GM18507 (cell line): ENCODE measurements around the gene DHRS7.

Experiments
- DNase-seq: peaks from one replicate; pipeline ENCODE4 v3.0.0; 2011; ENCODE audit warnings: low read depth; ENCODE audit not compliant: insufficient read length; ENCODE audit errors: extremely low spot score
- FAIRE-seq: peaks from 2 replicates; lab custom pipeline; 2011; peaks lifted over from hg19 to GRCh38; lab: Jason Lieb, UNC

The DHRS7 gene

GRCh38 chr14:60188115-60188514, 22.9 kb upstream of the DHRS7 start:
- FAIRE-seq (peak; percentile 71), DNase-seq (no peak)

DNA sequence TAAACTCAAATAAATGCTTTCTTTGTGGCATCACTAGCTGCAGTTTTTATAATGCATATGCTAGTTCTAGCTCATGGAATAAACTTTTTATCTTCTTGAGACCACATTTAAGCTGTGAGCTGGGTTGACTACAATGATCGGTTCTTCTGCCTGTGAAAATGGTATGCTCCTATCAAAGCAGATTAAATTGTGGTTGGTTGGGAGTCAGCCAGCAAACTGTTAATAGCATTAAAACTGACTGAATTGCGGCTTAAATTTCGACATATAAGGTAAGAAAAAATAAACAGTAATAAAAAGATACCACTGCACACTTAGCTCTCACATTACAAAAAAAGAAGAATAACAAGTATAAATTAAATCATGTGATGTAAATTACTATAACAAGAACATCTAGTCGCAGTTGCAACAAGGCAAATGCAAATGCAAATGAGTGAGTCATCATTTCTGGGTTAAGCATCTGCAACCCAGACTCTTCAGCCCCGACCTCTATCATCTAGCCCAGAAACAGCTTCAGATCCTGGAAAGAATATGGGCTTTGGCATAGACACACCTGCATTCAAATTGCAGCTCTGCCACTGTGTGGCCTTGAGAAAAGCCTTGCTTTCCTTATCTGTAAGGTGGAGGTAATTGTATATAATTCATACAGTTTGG, 19.8 kb upstream of the DHRS7 start:
- no peak for FAIRE-seq
- no peak for DNase-seq

DNA sequence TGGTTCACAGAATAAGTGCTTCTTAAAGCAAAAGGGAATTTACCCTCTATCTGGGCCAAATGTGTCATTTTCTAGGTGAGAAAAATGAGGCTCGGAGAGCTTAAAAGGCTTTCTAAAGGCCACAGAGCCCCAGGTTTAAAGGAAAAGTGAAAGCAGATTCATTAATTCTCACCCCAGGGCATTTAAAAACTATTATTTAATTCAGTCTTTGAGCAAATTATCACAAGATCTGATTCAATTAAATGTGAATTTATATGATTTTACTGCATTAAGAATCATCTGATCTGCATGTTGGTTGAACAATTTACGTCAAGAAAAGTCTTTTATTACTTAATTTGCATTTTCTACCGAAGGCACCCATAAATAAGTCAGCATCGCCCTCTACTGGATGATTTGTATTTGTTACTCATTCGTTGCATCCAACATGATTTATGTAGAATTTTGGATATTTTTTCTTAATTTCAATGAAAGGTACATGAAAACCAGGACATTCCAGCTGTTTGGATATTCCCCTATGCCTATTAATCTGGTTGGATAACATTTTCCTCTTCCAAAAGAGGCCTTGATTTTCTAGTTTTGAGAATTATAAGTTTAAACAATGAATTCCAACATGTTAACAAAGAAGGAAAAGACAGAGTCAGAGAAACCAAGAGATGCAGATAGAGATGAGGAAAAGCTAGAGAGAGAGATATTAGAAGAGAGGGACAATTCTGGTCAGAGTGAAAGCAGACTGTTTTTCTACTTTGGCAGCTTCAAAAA, 19.1 kb upstream of the DHRS7 start:
- DNase-seq, result no peak
- peak; percentile 88 for FAIRE-seq

- DNase-seq (no peak), FAIRE-seq (no peak)
These were observed 18.5 kb upstream of the DHRS7 start for GRCh38 chr14:60183741-60184140.

DNA sequence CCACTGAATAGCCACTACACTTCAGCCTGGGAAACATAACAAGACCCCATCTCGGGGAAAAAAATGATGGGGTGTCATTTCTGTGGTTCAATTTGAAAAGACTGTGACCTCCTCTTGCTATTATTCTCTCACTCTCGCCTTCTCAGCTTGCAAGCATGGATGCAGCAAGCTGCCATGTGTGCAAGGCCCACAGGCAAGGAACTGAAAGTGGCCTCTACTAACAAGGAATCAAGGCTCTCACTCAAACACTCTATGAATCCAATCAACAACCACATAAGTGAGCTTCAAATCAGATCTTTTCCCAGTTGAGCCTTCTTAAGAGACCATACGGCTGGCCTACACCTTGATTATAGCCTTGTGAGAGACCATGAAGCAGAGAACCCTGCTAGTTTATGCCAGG, 17.9 kb upstream of the DHRS7 start:
- DNase-seq (no peak), FAIRE-seq (peak; percentile 75)

- no peak for FAIRE-seq
- no peak for DNase-seq
These were observed 14.3 kb upstream of the DHRS7 start for GRCh38 chr14:60179431-60179869.

GRCh38 chr14:60178820-60179219, 13.6 kb upstream of the DHRS7 start:
- FAIRE-seq, result no peak
- no peak for DNase-seq

DNA sequence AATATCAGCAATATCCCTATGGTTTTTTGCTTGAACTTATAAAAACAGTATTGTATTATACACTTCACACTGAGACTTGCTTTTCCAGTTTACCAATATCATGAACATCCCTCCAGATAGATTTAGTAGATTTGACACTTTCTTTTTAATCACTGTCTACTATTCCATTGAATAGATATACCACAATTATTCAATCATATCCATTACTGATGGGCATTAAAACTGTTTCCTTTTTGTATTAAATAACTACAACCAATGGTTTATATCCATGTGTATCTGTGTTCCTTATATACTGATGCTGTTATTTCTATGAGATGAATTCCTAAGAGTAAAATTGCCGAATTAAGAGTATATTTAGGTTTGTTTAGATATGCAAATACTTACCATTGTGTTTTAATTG, 13.0 kb upstream of the DHRS7 start:
- FAIRE-seq (no peak), DNase-seq (no peak)

DNA sequence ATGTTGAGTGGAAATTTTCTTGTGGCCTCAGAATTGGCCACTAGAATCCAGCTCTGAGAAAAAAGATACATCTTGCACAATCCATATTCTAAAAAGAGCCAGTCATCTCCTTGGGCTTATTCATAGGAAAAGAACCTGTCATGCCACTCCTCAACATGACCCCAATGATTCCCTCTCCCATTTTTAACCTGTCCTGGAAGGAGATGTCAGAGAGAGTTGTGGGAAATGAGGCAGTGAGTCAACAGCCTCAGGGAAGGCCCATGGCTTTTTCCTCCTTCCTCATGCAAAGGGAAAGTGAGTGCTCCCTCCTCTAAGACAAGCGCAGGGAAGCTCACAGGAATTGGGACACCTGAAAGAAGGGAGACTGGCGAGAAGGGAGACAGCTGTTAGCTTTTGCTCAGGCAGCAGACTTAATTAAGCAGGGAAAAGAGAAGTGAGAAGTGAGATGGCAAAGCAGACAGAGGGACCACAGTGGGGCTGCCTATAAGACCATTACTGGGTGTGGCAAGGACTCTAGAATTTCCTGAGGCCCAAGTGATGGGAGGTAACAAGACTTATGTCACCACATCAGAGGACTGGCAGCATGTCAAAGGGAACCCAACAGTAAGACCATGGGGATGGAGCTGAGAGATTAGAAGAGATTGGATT, 10.2 kb upstream of the DHRS7 start:
- FAIRE-seq (no peak), DNase-seq (no peak)

- DNase-seq (no peak), FAIRE-seq (no peak)
These were observed 9.4 kb upstream of the DHRS7 start for GRCh38 chr14:60174352-60175254.

DNA sequence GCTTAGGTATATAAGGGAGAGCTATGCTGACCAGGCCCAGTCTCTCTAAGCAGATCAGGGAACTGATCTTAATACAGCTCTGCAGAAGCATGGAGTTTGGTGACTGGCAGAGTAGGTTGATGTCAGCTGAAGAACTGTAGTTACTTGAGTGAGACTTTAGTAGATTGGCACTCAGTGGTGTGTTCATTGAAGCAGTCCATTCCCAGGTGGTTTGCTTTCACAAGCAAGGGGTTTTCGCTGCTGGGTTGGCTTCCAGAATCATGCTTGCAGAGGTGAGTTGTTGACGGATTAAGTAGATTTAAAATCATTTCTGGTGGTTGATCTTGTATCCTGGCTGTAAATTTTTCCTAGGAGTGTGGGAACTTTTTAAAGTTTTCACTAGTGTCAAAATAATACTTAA, 6.5 kb upstream of the DHRS7 start:
- FAIRE-seq (no peak), DNase-seq (no peak)

DNA sequence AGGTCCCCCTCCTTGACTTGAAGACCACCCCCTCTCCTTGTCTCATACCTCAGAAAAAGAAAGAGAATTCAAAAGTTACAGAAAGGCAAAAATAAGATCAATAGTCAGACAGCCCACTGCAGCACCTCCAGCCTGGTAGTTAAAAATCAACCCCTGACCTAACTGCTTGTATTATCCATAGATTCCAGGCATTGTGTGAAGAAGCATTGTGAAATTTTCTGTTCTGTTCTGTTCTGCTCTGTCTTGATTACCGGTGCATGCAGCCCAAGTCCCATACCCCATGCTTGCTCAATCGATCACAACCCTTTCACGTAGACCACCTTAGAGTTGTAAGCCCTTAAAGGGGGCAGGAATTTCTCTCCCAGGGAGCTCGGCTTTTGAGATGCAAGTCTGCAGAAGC, 5.8 kb upstream of the DHRS7 start:
- no peak for DNase-seq
- no peak for FAIRE-seq

GRCh38 chr14:60169722-60170121, 4.5 kb upstream of the DHRS7 start:
- DNase-seq (no peak), FAIRE-seq (no peak)

DNA sequence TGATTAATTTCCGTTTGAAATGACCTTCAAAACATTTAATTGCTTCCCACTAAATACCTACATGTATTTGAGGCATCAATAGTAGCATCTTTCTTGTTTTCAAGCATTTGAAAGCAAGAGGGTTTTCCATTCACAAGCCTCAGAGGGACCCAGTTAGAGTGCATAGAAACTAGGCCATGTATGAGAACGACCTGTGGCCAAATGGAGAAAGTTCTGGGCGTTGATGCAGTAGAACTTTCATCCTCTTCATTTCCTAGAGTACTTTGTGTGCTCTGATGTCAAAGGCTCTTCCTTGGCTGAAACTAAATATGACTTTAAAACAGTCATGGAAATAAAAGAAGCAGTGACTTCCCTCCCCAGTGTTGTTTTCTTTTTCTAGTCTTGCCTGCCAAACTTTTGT, 944 bp upstream of the DHRS7 start:
- peak; percentile 47 for FAIRE-seq

GRCh38 chr14:60165547-60165876, 314 bp upstream of the DHRS7 start:
- DNase-seq (no peak), FAIRE-seq (no peak)

More for the DNA sequence above, 944 bp upstream of the DHRS7 start:
- no peak for DNase-seq

DNA sequence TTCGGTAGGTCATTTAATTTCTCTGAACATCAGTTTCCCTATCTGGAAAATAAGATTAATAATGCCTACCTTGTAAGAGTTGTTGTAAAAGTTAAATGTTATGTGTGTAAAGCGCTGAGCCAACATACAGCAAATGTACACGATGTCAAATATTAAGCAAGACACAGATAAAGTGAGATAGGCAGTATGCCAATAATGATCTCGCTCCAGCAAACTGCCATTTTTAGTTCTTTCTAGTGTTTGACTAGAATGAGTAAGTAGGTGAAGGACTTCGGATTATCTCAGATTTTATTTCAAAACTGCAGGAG, 840 bp downstream of the DHRS7 start:
- FAIRE-seq (no peak), DNase-seq (no peak)

DNA sequence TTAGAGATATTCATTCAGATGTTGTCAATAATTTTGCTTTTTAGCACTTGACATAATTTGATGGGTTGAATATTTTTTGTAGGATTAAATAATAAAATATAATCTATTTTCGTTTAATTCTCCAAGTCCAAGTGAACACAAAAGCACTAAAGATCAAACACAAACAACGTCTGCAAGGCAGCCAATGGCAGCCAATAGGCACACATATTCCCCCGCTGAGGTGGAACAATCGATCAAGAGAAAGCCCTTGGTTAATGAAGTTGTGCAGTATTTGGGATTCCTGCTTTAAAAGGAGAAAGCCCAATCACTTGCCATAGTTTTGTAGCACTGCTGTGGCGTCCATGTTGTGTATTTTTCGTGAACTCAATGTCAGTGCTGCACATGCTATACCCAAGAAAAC, 1.5 kb downstream of the DHRS7 start:
- no peak for DNase-seq
- FAIRE-seq, result no peak

DNA sequence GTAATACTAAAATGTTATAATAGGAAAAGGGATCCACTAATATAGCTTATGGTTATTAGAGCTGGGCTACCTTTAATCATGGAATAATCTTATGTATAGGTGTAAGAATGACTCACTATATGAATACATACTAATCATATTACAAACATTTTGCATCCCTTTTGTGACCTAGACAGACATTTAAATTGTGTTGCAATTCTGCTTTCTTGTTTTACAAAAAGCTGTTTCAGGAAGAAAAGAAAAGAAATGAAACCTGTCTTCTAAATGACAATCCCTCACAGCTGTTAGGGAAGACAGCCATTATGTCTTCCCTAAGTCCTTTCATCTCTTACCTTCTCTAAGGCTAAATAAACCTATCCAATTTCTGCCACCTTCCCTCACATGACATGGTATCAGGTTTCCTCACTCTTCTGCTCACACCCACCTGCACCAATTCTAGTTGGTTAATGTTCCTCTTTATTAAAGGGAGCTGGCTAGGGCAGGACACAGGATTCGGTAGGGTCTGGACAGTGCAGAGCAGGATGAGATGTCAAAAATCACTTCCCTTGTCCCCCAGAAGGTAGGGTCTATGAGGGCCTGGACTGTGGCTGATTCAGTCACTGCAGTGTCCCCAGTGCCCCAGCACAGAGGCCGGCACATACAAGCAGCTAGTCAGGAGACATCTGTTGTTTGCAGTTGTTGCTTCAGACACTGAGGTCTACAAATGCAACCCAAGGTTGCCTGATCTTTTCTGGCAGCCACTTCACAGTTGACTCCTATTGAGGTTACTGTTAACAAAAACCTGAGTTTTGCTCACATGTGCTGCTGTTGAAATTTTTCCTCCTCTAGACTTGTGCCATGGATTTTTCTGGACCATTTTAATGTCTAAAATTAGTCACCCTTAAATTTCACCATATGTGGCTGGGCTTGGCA, 3.7 kb downstream of the DHRS7 start:
- no peak for DNase-seq
- FAIRE-seq, result no peak

DNA sequence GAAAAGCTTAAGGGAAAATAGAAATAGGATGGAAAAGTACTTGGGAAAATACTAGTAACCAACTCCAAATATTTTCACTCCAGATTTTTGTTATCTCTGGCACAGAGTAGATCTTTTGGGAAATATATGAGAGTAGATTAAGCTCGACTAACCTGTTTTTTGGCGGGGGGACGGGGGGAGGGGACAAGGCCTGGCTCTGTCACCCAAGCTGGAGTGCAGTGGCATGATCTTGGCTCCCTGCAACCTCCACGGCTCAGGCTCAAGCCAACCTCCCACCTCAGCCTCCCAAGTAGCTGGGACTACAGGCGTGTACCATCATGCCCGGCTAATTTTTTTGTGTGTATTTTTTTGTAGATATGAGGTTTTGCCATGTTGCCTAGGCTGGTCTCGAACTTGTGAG, 4.8 kb downstream of the DHRS7 start:
- DNase-seq, result no peak
- no peak for FAIRE-seq
